DLD1 (cell line): ENCODE measurements around the gene WNT11.

Experiments used
- in situ Hi-C: cut with HindIII; loops from 2 replicates; pipeline ENCODE4 v1.10.0; 2017; ENCODE audit warnings: low sequenced_read_pairs

WNT11 gene

DNA sequence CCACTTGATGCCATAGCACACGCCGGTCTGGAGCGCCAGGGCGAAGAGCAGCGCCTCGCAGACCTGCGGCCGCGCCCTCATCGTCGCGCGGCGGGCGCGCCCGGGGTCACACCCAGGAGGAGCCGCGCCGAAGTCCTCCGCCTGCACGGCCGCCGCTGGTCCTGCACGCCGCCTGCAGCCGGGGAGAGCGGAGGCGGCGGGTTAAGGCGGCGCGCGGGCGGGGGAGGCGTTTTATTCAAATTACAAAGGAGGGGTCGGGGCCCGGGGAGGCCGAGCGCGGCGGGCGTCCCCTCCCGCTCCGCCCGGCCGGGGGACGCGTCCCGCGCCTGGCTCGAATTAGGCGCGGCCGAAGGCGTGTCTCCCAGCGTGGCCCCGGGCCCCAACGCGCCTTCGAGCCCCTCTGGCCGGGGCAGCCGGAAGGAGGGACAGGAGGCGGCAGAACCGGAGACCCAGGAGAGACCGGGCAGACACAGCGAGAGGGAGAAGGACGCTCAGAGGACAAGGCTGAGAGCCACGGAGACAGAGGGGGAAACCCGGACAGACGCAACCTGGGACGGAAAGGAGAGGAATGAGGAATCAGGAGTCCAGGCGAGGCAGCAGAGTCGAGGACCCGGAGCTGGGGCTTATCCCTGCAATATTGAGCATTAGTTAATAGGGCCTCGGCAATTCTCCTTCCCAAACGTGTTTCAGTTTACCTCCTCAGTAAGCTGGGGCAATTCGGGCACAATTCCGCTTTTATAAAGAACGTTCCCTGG is at the start of gene WNT11:
Gene WNT11 (minus strand): TSS at position 176 of the 755 bp plus-strand sequence. CDS start 95 bp downstream, at position 81.
- in situ Hi-C loops: no loop called here

DNA sequence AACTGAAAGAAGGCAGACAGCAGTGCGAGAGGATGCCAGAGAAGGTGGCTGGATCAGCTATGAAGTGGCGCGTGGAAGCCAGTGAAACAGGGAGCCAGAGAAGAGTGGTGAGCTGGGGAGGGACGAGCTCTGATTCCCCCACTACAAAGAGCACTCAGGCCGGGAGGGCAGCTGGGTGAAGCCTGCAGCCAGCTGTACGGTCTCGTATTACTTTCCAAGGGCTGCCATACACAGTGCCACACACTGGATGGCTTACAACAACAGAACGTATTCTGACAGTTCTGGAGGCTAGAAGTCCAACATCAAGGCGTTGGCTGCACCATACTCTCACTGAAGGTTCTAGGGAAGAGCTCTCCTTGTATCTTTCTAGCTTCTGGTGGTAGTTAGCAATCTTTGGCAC is 47.1 kb upstream of the WNT11 start:
- in situ Hi-C loops: no loop called here

DNA sequence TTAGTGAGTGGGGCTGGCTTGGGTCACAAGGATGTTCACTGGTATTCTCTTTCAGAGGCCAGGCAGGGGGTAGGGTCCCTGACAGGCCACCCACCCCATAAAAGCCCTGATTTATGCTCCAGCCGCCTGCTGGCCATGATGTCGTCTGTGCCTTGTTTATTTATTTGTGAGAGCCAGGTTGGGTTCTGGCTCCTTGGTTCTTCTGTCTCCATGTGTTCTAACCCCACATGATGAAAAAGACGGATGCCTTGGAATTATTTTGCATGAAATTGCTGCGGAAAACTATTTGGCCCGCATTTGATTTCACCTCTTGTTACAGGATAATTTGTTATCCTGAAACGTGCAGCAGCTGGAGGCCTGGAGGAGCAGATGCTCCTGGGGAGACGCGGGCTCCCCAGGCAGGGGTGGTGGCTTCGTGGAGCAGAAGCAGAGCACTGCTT is 46.3 kb upstream of the WNT11 start:
- in situ Hi-C loops: no loop called here

DNA sequence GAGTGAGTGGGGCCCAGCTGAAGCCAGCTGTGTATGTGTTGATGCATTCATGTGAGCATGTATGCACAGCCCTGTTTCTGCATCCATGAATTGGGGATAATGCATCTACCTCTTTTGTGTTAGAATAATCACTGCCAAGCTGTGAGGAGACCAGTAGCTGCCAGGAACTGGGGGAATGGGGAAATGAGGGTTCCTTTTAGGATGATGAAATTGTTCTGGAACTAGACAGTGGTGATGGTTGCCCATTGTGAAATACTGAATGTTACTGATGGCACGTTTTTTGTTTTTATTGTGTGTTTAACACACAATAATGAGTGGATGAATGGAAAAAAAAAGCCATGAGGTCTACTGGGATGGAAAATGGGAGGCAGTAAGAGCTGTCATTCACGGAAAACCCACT is 45.3 kb upstream of the WNT11 start:
- in situ Hi-C loops: no loop called here

DNA sequence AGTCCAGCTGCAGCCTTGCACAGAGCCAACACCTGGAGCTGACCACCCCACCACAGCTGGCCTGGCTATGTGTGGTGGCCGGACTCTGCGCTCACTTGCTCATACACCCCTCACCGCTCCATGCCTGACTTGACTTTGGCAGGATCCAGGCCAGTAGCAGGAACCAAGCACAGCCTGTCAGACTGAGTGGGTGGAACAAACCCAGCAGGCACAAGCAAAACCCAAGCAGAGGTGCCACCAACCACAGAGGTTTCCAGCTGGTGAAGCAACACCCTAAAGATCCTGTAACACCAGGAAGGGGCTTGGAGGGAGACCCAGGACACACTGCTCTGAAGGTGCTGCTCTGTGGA is 44.9 kb upstream of the WNT11 start:
- in situ Hi-C loops: no loop called here

DNA sequence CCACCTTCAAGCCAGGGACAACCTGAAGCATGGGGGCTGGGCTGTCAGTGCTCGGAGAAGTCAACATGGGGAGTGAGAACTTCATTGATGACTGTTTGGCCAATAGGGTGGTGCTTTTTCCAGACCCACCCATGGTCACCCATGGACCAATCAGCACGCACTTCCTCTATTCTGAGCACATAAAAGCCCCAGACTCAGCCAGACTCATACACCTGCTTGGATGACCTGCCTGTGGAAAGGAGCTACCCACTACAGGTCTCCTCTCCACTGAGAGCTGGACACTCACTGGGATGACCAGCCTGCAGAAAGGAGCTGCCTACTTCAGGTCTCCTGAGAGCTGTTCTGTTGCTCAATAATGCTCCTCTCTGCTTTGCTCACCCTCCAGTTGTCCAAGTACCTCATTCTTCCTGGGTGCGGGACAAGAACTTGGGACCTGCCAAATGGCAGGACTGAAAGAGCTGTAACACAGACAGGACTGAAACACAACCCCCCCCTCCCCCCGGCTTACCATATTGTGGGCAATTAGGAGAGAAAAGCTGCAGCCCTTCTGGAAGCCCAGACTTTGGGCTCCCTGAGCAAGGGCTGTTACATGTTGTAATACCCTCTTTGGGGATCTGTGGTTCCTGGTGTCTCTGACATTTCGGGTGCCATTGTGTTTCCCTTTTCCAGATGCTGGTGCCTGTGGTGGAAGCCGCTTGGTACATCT is 44.4 kb upstream of the WNT11 start:
- in situ Hi-C loops: no loop called here

DNA sequence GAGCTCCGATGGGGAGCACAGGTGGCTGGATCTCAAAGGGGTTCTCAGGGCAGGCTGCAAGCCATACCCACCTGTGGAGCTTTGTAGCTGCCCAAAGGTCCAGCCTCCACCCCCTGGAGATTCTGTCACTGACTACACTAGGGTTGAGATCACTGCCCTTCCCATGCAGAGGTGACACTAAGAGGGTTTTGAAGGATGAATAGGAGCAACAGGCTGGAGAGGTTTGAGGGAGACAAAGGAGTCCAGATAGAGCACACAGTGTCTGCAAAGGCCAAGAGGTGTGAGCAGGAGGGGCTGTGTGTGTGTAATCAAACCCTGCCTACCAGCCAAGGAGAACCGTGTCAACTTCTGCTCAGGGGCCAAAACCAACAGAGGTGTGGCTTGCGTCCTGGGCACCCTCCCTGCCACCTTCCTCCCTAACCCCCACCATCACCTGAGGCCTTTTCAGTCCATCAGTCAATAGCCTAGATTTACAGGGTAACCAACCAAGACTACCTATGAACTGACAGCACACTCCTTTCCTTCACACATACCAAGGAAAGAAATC is 43.0 kb upstream of the WNT11 start:
- in situ Hi-C loops: loop anchor here (25.0 kb wide), 1 partner anchor 337 kb away; no protein-coding TSS in a partner anchor

DNA sequence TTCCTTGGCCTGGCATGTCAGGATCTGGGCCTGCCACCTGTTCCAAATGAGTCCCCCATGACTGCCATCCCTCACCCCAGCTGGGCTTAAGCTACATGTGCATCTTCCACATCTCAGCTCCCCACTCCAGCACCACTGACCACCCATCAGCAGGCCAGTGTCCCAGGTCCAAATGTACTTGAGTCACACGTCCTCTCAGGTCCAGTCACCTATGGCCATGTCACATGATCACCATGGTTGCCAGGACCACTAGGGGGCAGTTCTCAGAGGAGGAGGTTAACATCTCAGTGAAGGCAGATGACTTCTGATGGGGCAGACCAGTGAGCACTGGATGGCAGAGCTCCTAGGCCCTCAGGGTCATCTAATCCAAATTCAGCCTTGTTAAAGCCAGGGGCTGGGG is 41.9 kb upstream of the WNT11 start:
- in situ Hi-C loops: loop anchor here (25.0 kb wide), 1 partner anchor 336 kb away; no protein-coding TSS in a partner anchor

DNA sequence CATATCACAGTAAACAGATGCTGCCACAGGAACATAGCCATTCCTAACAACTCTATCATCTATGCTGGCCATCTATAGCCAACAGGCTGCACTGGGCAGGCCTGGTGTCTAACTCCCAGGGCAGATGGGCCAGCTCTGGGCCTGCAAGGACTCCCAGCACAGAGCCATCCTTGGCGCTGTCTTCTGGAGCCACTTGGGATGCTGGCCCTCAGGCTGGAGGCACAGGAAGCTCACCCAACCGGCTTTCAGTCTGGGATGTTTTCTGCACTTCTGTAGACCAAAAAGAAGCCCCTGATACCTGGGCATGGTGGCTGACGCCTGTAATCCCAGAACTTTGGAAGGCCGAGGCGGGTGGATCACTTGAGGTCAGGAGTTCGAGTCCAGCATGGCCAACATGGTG is 40.8 kb upstream of the WNT11 start:
- in situ Hi-C loops: loop anchor here (25.0 kb wide), 1 partner anchor 335 kb away; no protein-coding TSS in a partner anchor

DNA sequence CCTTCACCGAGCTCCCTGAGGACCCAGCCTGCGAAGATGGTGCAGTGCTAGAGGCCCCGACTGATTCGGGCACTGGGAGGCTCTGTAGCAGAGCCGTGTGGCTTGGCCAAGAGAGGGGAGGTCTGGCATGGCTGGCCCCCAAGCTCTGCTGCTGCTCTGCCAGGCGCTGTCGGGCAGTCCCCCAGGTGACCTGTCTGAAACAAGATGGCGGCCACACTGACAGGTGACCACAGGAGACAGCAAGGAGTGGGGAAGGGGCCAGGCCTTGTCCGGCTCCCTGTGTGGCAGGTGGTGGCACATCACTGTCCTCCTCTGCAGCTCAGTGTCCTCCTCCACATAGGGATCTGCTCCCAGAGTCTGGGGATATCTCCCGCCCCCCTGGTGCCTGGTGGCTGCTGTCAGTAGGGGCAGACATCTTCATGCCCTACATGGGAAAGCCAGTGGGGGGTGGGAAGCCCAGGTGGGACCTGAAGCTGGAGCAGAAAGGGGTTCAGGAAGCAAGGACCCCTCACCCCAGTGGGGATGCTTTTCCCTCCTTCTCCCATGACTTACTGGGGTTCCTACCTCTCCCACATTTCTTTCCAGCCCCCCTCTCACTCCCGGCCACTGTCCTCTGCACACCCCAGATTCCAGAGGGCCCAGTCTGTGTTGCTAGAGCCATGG is 40.1 kb upstream of the WNT11 start:
- in situ Hi-C loops: loop anchor here (25.0 kb wide), 1 partner anchor 334 kb away; no protein-coding TSS in a partner anchor

DNA sequence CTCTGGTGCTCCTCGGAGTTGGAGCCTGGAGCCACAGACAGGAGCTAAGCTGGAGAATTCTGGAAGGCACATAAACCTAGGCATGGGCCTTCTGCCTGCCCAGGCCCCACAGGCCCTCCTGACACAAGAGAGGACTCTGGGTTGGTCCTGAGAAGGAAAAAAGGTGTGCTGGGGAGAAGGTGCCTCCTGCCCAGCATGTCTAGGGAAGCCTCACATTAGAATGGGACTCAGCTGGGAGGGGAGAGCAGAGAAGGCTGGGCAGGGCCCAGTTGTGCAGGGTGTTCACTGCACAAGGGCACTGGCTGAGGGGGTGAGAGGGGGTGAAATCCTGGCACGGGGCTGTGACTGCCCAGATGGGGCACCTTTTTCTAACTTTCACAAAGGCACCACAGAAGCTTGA is 39.4 kb upstream of the WNT11 start:
- in situ Hi-C loops: loop anchor here (25.0 kb wide), 1 partner anchor 333 kb away; no protein-coding TSS in a partner anchor

DNA sequence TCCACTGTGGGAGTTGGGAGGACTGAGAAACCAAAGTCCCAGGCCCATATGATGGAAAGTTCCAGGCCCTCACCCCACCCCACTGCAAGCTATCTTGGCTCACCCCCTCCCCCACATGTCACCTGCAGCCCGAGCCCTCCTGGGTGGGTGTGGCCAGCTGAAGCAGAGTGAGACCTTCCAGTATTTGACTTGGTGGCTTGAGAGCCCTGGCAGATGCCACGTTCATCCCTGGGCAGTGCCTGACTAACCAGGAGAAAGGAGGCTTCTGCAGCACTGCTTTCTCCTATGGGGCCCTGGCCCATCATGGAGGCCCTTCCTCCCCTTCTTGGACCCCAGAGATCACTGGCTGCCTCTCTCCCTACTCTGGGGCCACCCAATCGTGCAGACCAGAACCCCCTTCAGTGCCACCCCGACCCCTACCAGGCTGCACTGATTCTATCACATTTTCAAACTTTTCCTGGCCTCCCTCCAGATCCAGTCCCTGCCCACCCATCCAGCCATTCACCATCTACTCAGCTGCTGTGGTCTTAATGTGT is 38.1 kb upstream of the WNT11 start:
- in situ Hi-C loops: loop anchor here (25.0 kb wide), 1 partner anchor 332 kb away; no protein-coding TSS in a partner anchor

DNA sequence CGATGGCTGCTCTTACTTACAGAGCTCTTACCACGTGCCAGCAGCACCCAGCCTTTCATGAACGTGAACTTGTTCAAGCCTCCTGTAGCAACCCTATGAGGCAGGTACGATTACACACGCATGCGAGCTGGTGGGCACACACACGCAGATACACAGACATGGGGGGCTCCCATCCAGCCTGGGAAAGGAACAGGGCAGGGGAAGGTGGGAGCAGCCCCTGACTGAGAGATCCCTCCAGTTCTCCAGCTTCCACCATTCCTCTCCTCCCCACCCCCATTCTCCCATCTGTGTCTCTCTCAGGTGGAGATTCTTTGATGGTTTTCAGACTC is 37.6 kb upstream of the WNT11 start:
- in situ Hi-C loops: loop anchor here (25.0 kb wide), 1 partner anchor 332 kb away; no protein-coding TSS in a partner anchor

DNA sequence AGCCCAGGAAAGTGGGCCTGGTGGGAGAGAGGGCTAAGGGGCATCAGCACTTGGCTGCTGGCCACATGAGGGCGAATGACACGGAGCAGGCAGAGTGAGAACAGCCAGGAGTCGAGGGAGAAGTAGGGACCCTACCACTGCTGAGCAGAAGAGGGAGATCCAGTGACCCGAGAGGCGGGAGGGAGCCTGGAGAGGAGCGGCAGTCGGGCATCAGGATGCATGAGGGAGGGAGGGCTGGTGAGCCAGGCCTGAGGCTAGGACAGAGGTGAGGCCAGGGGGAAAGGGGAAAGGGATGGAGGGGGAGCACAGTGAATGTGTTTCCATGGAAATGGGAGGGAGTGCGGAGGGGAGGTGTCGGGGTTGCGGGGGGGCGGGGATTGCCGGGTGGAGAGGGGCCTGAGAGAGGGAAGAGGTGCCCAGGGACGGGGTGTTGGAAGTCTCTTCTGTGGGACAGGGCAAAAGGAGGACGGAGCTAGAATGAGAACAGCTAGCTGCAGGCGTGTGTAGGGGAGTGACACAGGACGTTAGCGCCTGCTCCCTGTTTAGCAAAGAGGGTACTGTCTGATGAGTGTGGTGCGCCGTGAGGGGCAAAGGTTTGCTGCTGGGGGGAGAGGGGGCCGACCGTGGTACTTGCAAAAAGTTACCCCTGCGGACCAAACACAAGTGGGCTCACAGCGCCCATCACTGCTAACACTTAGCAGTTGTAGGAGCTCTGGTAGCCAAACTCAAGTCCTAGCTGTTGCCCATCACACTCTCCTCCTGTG is 37.1 kb upstream of the WNT11 start:
- in situ Hi-C loops: loop anchor here (25.0 kb wide), 1 partner anchor 331 kb away; no protein-coding TSS in a partner anchor

DNA sequence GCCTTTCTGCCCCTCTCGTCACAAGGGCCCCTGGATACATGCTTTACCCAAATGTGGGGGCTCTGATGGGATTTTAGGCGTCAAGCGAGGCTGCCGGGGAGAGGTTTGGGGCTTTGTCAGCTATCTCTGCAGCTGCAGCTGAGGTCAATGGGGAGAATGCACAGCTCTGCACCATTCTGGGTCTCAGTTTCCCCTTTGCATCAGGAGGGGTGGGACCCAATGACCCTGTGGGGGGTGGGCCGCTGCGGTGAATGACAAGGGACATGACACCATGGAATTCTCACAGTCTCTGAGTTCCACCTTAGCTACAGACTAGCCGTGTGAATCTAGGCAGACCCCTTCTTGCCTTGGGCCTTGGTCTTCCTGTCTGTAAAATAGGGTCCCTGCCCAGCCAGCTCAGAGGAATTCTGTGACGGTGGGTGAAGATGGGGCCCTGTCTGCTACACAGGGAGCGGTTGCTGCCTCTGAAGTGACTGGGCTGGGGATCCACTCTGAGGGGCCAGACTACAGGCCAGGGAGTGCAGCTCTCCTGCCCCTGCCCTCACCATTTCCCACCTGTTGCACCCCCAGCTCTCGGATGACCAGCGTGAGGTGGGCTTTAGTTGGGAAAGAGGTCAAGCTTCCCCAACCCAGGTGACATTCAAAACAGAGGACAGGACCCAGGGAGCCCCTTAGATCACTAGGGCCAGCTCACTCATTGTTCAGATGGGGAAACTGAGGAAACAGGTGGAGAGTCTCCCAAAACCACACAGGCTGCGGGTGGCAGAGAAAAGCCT is 35.9 kb upstream of the WNT11 start:
- in situ Hi-C loops: loop anchor here (25.0 kb wide), 1 partner anchor 330 kb away; no protein-coding TSS in a partner anchor

DNA sequence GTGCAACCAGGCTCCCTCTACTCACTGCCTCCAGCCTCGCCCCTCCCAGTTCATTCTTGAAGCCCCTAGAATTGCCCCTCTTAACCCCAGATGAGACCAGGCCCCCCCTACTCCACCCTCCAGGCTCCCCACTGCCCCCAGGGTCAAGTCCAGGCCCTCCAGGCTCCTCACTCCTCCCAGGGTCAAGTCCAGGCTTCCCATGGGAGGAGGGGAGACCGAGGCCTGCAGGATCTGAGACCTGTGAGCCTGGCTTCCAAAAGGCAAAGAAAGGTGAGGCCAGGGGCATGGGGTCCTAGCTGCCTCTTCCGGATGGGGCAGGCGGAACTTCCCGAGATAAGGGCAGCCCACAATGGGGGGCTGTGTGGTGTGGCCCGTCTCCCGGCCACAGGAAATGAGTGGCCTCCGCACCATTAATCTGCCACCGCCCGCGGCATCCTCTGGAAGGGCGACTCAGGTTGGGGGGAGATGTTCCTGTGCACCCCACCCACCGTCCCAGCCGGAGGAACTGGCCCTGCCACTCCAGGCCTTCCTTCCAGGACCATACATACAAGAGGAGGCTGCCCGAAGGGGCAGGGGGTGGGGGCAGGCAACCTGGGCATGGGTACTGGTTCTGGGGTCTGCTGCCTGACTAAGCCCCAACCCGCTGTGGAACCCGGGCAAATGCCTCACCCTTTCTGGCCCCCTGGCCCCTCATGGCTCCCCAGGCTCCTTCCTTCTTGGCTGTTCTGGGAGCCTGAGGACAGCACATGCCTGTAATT is 35.1 kb upstream of the WNT11 start:
- in situ Hi-C loops: loop anchor here (25.0 kb wide), 1 partner anchor 329 kb away; no protein-coding TSS in a partner anchor

DNA sequence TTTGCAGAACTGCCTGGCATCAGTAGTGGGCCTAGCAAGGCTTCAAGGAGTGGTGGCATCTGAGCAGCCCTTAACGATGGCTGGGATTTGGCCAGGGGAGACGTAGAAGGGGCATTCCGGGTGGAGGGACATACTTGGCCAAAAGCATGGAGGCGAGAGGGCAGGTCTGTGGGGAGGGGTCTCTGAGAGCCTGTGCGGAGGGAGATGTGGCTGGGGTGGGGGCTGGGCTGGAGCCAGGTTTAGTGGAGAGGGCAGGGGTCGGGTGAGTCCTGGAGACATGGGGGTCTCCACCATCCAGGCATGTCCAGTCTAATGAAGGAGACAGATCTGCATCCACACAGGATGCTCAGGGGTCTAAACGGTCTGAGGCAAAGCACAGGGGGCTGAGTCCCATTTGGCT is 34.4 kb upstream of the WNT11 start:
- in situ Hi-C loops: loop anchor here (25.0 kb wide), 1 partner anchor 328 kb away; no protein-coding TSS in a partner anchor

DNA sequence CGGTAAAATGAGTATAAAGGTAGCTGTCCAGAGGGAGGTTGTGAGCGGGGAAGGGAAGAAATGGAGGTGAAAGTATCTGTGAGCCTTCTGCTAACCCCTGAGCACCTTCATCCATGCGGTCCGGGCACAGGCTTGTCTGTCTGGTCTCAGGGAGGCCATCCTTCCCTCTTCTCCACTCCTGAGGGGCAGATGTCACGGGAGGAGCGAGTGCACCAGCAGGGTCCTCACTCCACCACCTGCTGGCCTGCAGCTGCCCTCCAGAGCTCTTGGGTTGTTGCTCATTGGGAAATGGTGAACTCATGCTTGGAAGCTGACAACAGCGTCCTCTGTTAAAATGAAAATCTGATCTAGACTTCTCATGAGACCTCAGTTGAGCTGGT is 33.8 kb upstream of the WNT11 start:
- in situ Hi-C loops: loop anchor here (25.0 kb wide), 1 partner anchor 328 kb away; no protein-coding TSS in a partner anchor
